Upper lobe of left lung (tissue), 6 donors: Measurements from ENCODE around the gene RER1. TPM values are rescaled to one million over a fixed set of nuclear protein-coding genes. Genes with fewer than 3 reads are reported as not detected.

Experiments
- ATAC-seq, 2 donors: fragments of 200-7000 bp; cut with Tn5 transposase; one replicate each; pipeline ENCODE4 v1.9.1; 2022; ENCODE audit warnings: mild to moderate bottlenecking in 2 of 2, moderate library complexity in 2 of 2; ENCODE audit not compliant: low FRiP score in 2 of 2
- DNase-seq, 2 donors: peaks; one replicate each; pipeline ENCODE4 v3.0.0-alpha.2; 2019 to 2020
- H3K27ac ChIP-seq, 4 donors: fragments of 200-600 bp; sonication (generic); one replicate each; pipeline ENCODE4 v1.5.1; 2016 to 2019
- H3K27me3 ChIP-seq, 4 donors: fragments of 200-600 bp; sonication (generic); one replicate each; pipeline ENCODE4 v1.5.1; 2017 to 2019
- H3K36me3 ChIP-seq, 4 donors: fragments of 200-600 bp; sonication (generic); one replicate each; pipeline ENCODE4 v1.5.1; 2016 to 2019
- H3K4me1 ChIP-seq, 4 donors: fragments of 200-600 bp; sonication (generic); one replicate each; pipeline ENCODE4 v1.5.1; 2018 to 2019
- H3K4me3 ChIP-seq, 4 donors: fragments of 200-600 bp; sonication (generic); one replicate each; pipeline ENCODE4 v1.5.1; 2017 to 2019; ENCODE audit warnings: mild to moderate bottlenecking in 2 of 4, moderate library complexity in 1 of 4
- H3K9me3 ChIP-seq, 4 donors: fragments of 200-600 bp; sonication (generic); one replicate each; pipeline ENCODE4 v1.5.1; 2018 to 2019
- EP300 ChIP-seq, 4 donors: sonication (generic); formaldehyde crosslinking; IDR thresholded peaks; one replicate each; pipeline ENCODE4 v1.5.1; 2017; ENCODE audit warnings: antibody characterized with exemption in 4 of 4, control low read depth in 2 of 4
- POLR2A ChIP-seq, 4 donors: fragments of 450-650 bp; IDR thresholded peaks; one replicate each; pipeline ENCODE4 v1.5.1; 2016 to 2017; ENCODE audit warnings: antibody characterized with exemption in 4 of 4, mild to moderate bottlenecking in 2 of 4
- POLR2AphosphoS5 ChIP-seq, 2 donors: sonication (generic); formaldehyde crosslinking; IDR thresholded peaks; one replicate each; pipeline ENCODE4 v1.5.1; 2017; ENCODE audit warnings: antibody characterized with exemption in 2 of 2
- WGBS, 2 donors: methylation state at CpG; one replicate each; pipeline ENCODE4 v1.1.5; 2017 to 2018; 5-methylcytosine and 5-hydroxymethylcytosine counted together
- total RNA-seq, 6 donors: library from RNA; depleted of rRNA in 4 of 6; stranded (reverse); fragments of >200 nt in 4 of 6; gene quantifications; one replicate each; pipeline versions ENCODE4 v1.1.0 to v1.2.1, GENCODE V29; 2016 to 2021
- TF ChIP-seq, protein P1 (sequence below), 6 experiments: fragments of 450-650 bp in 4 of 6; fragments of 200-600 bp in 2 of 6; sonication (generic) in 2 of 6; IDR thresholded peaks; one replicate each; pipeline ENCODE4 v1.5.1; 2016 to 2019; ENCODE audit warnings: antibody characterized with exemption in 6 of 6
- donor health status: DM: no; HTN: no; CAD: no; lungs with moderate emphysema.
- donor health status: DM: no; HTN: yes; CAD: no; lungs with severe emphysema.

The RER1 gene, protein sequence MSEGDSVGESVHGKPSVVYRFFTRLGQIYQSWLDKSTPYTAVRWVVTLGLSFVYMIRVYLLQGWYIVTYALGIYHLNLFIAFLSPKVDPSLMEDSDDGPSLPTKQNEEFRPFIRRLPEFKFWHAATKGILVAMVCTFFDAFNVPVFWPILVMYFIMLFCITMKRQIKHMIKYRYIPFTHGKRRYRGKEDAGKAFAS
- total RNA-seq: 100 to 1,000 TPM in 2 of 6 donors, 10 to 100 TPM in 4; 48.2 to 133 (median 61.1) TPM

DNA sequence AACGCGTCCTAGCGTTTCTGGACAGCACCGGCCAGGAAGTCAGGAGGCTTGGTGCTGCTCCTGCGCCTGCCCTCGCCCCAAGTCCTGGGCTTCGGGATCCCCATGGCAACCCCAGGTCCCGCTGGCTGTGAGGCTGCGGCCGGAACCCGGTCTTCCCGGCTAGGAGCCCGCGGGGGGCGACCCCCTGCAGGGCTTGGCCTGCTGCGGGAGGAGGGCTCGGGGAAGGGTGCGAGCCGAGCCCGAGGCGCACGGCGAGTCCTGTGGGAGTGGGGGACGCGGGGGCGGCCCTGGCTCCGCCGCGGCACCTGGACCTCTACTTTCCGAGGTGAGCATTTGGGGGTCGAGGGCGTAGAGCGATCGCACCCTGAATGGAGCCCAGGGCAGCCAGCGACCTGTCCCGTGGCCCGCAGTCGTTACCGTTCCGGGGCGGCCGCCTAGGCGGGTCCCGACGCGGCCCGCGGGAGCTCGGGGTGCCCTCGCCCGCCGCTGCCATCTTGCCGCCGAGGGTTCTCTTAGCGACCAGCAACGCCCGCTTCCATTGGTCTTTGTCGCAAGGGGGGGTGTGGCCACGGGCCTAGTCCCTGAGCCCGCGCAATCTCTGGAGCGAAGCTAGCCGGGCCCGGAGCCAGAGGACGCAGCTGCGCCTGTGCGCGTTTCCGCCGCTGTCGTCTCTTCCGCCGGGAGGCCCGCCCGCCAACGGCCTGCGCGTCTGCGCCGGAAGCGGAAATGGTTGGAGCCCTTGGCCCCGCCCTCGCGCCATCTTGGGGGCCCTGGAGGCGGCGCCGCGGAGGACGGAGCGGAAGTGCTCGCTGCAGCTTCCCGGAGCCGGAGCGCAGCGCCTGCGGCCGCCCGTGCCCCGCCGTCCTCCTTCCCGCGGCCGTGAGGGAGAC lies at the start of gene RER1, which contains the start of gene MORN1:
RER1 (plus strand) TSS at position 801 of the 890 bp plus-strand sequence. CDS start 3,950 bp downstream, outside the sequence.
MORN1 (minus strand) TSS at position 514 of the 890 bp plus-strand sequence; CDS start at position 493, 21 bp downstream.
- peaks cover 3 to 36% (median 8%) of the 10 kb centered on the region in 4 donors for H3K36me3 ChIP-seq

GRCh38 chr1:2342384-2343022 lies 49.1 kb upstream of the RER1 start:
- Histone ChIP-seq H3K4me3 (no peak overlapping the region), H3K36me3 (no peaks in the 10 kb centered on the region)
- 85 to 89% methylated on average over 19 to 21 of the region's 21 CpGs for WGBS, 2 donors

More for the DNA sequence above, at the start of gene RER1, which contains the start of gene MORN1:
- DNase-seq (peak; percentile 99 to 100), ATAC-seq (peak; percentile 97 to 98)
- 0% methylated on average over 18 to 24 of the region's 103 CpGs for WGBS, 2 donors
- Histone ChIP-seq H3K4me1 (peaks cover 27 to 41% (median 33%) of the 10 kb centered on the region in 4 donors), H3K27ac (peak within 1 kb of the TSS; percentile 89 to 93 (median 90)), H3K4me3 (peak within 1 kb of the TSS; percentile 88 to 100 (median 100)), H3K27me3 (no peaks in the 10 kb centered on the region), H3K9me3 (no peaks in the 10 kb centered on the region)
- TF ChIP-seq EP300 (IDR thresholded peaks at IDR 0.05) (peak in 1 of 4 donors; percentile 74), POLR2A (IDR thresholded peaks at IDR 0.05) (peak in 3 of 4 donors; percentile 75 to 94 (median 81)), POLR2AphosphoS5 (IDR thresholded peaks at IDR 0.05) (peak; percentile 92 to 97)
- TF ChIP-seq, protein P1, sequence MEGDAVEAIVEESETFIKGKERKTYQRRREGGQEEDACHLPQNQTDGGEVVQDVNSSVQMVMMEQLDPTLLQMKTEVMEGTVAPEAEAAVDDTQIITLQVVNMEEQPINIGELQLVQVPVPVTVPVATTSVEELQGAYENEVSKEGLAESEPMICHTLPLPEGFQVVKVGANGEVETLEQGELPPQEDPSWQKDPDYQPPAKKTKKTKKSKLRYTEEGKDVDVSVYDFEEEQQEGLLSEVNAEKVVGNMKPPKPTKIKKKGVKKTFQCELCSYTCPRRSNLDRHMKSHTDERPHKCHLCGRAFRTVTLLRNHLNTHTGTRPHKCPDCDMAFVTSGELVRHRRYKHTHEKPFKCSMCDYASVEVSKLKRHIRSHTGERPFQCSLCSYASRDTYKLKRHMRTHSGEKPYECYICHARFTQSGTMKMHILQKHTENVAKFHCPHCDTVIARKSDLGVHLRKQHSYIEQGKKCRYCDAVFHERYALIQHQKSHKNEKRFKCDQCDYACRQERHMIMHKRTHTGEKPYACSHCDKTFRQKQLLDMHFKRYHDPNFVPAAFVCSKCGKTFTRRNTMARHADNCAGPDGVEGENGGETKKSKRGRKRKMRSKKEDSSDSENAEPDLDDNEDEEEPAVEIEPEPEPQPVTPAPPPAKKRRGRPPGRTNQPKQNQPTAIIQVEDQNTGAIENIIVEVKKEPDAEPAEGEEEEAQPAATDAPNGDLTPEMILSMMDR (IDR thresholded peaks at IDR 0.05): peak in 2 of 6 experiments; percentile 13 to 30

GRCh38 chr1:2343023-2343935 lies 48.4 kb upstream of the RER1 start:
- Histone ChIP-seq H3K9me3 (no peaks in the 10 kb centered on the region), H3K27me3 (no peaks in the 10 kb centered on the region), H3K4me1 (no peaks in the 10 kb centered on the region), H3K36me3 (no peaks in the 10 kb centered on the region), H3K4me3 (no peak overlapping the region), H3K27ac (no peak overlapping the region)
- TF ChIP-seq EP300 (IDR thresholded peaks at IDR 0.05): no peak
- TF ChIP-seq, protein P1 (IDR thresholded peaks at IDR 0.05): no peak
- TF ChIP-seq POLR2A (IDR thresholded peaks at IDR 0.05): no peak
- no peak for TF ChIP-seq POLR2AphosphoS5 (IDR thresholded peaks at IDR 0.05)
- peak in 1 of 2 donors; percentile 74 for DNase-seq
- 84 to 89% methylated on average over 19 to 34 of the region's 39 CpGs for WGBS, 2 donors
- ATAC-seq: no peak

More at GRCh38 chr1:2342384-2343022, 49.1 kb upstream of the RER1 start:
- H3K27ac ChIP-seq: no peak overlapping the region
- H3K4me1 ChIP-seq: no peaks in the 10 kb centered on the region
- H3K9me3 ChIP-seq: no peaks in the 10 kb centered on the region
- no peak for TF ChIP-seq POLR2AphosphoS5 (IDR thresholded peaks at IDR 0.05)
- TF ChIP-seq, protein P1 (IDR thresholded peaks at IDR 0.05): no peak
- no peak for TF ChIP-seq POLR2A (IDR thresholded peaks at IDR 0.05)
- TF ChIP-seq EP300 (IDR thresholded peaks at IDR 0.05): no peak
- no peaks in the 10 kb centered on the region for H3K27me3 ChIP-seq
- ATAC-seq (no peak), DNase-seq (no peak)

DNA sequence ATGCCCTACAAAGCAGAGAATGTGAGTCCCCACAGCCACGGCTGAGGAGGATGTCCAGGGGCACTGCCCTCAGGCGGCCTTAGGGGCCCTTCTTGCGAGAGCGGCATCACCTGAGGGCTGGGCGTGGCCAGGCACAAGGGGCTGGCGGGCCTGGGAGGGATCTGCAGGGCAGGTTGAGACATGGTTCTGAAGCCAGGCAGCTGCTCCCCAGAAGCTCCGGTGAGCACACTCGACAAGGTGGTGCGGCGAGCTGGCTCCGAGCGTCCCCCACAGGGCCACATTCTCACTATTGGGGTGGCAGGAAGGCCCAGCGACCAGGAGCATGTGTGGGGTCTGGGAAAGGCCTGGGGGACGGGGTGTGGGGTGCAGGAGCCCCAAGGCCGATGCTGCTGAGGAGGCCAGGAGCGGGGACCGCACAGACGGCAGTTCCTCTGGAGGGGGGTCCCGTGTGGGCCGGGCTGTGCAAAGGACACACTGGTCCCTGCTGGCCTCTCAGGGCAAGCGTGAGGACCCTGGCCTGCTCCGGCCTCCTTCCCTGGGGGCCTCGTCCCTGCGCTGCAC lies 47.4 kb upstream of the RER1 start:
- DNase-seq: peak in 1 of 2 donors; percentile 69
- Histone ChIP-seq H3K27me3 (no peaks in the 10 kb centered on the region), H3K4me1 (no peaks in the 10 kb centered on the region), H3K27ac (no peak overlapping the region), H3K4me3 (no peak overlapping the region), H3K9me3 (no peaks in the 10 kb centered on the region), H3K36me3 (no peaks in the 10 kb centered on the region)
- WGBS, 2 donors: 77 to 90% methylated on average over 4 to 20 of the region's 24 CpGs
- no peak for TF ChIP-seq EP300 (IDR thresholded peaks at IDR 0.05)
- no peak for TF ChIP-seq POLR2A (IDR thresholded peaks at IDR 0.05)
- TF ChIP-seq, protein P1 (IDR thresholded peaks at IDR 0.05): no peak
- no peak for TF ChIP-seq POLR2AphosphoS5 (IDR thresholded peaks at IDR 0.05)
- no peak for ATAC-seq
